ENCODE results near the gene LGALS3BP.

DNA sequence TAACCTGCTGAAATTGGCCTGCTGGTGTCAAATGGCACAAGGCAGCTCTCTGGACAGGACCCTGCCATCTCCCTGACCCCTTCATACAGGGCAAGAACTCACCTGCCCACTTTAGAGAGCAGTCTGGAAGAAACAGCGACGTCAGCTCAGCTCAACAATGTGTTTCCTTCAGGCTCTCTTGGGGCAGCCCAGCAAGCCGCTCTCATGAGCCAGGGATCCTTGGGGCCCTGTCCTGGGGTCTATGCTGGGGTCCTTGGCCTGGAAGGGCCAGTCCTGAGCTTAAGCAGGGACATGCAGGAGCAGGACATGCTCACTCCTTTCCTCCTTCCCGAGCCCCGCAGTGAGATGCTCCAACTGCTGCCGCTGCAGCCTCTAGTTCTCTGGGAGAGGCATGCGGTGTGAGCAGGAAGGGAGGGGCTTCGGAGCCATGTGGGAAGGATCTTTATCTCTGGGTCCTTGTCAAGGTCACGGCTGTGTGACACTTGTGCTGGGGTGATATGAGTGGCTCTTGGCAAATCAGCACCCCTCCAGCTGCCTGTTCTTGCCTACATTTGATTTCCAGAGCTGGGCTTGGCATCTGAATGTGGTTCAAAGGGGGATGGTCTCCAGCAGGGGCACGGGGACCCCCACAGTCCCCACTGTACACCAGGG is 47.7 kb upstream of the LGALS3BP start:
- TF ChIP-seq CTCF (IDR thresholded peaks at IDR 0.05) (no peak), POLR2A (IDR thresholded peaks at IDR 0.05) (no peak)
